NCI-H1048 (cell line): ENCODE results near the gene WNT2.
"Not testable (repeated sequence)": the region's sequence is repeated elsewhere in the genome, so short reads cannot be mapped to it uniquely, and the experiment has no call there.

Experiments
- DNase-seq: peaks from one replicate; lab custom pipeline; 2025; lab: John Stamatoyannopoulos, UW

WNT2 gene

DNA sequence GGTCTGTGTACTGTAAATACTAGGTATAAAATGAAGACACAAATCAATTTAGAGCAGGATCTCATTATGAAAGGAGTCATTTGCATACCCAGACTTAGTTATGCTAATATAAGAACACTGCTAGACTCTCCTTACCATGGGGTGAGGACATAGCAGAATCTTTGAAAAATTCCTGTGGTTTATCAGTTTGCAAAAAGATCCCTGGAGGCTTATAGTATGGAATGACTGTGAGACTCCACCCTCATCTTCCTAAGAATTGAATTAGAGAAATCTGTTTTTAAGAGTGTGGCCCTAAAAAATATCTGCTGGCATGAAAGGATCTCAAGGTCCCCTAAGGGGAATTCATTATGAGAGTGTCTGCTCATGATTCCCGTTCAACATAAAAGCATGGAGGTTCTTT, 63.2 kb downstream of the WNT2 start:
- DNase-seq, result no peak

GRCh38 chr7:117251687-117252086, 71.2 kb downstream of the WNT2 start:
- no peak for DNase-seq

GRCh38 chr7:117250801-117251200, 72.1 kb downstream of the WNT2 start:
- no peak for DNase-seq

- no peak for DNase-seq
Measured at GRCh38 chr7:117250245-117250644, 72.6 kb downstream of the WNT2 start.

DNA sequence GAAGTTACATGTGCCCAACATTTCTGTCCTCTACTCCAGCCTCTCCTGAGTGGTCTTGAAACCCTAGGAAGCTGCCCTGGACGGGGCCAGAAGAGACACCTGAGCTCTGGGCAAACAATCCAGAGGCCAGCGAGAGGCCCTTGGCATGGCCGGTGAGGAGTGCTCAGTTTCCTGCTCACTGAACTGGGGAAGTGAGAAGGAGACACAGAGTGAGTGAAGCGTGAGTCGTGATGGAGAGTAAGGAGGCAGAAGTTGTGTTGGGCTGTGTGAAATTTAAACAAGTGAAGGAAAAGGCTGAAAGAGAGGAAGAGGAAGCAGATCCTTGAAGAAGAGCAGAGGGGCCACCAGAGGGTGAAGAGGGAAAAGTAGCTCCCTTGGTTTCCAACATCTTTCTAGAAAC, 73.2 kb downstream of the WNT2 start:
- DNase-seq, result no peak

- no peak for DNase-seq
Measured at GRCh38 chr7:117248829-117249228, 74.0 kb downstream of the WNT2 start.

GRCh38 chr7:117247809-117248208, 75.0 kb downstream of the WNT2 start:
- DNase-seq, result no peak

- DNase-seq, result not testable (repeated sequence)
Measured at GRCh38 chr7:117245703-117246102, 77.2 kb downstream of the WNT2 start.

GRCh38 chr7:117243390-117243789, 79.5 kb downstream of the WNT2 start:
- DNase-seq, result no peak

- no peak for DNase-seq
Measured at GRCh38 chr7:117241088-117241487, 81.8 kb downstream of the WNT2 start.

DNA sequence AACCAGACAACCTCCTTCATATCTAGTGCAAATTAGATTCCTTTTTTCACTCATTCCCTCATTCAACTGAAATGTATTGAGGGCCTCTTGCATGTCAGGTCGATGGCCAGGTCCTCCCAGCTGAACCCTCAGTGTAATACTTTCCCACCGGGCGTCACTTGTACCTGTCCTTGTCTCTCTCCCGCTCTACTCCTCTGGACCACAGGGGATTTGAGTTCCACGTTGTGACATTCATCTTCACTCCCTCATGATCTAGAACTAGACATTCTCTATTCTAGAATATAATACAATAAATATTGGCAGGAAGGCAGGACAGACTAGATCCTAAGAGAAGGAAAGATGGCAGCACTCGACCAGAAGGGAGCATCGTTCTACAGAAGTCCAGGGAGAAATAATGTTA, 83.9 kb downstream of the WNT2 start:
- DNase-seq, result no peak

GRCh38 chr7:117238472-117238871, 84.4 kb downstream of the WNT2 start:
- no peak for DNase-seq

DNA sequence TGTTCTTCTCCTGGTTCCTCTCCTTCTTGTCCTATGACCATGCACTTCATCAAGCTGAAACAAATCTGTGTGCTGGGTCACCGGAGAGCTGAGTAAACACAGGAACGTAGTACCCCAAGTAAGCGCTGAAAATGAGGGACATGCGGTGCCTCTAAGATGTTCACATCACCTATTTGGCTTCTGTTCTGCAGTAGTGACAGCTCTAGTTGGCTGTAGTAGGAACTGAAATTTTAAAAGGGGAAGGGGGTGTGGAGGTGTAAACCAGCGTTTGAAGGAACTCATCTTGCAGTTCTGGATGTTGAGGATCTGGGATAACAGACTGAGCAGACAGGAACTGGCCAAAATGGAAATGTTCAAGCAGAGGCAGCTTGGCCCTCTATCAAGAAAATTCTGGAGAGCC, 85.2 kb downstream of the WNT2 start:
- DNase-seq, result no peak

DNA sequence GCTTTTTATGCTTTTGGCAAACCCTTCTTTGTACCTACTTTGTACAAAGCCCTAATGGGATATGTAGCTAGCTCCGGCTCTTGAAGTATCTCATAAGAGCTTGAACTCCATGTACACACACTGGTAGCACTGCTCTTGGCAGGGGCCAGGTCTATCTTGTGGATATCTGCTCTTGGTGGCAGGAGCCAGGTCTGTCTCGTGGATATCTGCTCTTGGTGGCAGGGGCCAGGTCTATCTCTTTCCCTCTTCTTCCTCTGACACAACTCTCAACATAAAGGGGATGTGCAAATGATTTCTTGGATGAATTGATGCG, 91.9 kb downstream of the WNT2 start:
- DNase-seq, result no peak

DNA sequence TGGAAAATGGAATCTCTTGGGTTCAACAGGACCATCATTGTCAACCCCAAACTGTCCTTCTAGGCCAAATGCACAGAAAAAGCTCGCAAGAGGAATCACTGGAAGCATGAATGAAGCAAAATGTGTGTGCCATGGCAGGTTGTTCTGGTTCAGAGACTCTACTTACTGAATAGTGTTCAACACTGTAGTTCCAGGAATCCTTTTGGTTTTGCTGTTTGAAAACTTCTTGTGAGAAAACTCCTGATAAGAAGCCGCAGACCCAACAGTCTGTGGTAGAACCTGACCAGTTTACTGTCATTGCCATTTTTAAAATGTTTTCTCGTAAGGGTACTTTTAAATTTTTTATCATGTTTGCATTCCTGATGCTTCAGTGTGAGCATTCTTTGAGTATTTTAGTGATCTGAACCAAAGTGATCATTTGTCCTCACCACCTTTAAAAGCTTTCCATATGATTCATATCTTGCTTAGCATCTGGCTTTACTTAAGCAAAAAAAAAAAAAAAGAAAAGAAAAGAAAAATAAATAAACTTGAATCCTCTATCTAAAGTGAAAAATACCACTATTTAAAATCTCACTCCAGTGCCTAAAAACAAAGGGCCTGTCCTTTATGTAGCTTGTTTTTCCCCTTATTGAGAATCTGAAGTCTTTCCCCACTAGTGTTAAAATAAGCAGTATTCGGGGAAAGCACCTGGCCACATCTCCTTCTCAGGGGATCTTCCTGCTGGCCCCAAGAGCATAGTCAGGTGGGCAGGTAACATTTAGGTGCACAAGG, 92.4 kb downstream of the WNT2 start:
- DNase-seq, result no peak

DNA sequence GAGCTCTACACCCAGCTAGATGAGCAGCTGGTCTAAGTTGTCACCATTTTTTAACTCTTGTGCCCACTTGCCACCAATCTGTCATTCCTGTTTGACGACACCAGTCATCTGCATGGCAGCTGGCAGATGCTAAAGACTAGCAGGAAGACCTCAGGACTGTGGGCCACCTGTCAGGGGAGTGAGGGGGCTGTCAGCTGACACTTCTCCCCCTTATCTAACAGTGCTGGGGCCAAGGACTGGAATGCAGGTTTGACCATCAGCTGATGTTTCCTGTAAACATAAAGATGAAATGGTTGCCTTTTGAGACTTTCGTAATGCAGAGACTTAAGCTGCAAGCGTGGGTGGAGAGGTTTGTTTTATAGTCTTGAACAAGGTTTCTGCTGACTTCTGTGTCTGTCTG, 93.5 kb downstream of the WNT2 start:
- no peak for DNase-seq

DNA sequence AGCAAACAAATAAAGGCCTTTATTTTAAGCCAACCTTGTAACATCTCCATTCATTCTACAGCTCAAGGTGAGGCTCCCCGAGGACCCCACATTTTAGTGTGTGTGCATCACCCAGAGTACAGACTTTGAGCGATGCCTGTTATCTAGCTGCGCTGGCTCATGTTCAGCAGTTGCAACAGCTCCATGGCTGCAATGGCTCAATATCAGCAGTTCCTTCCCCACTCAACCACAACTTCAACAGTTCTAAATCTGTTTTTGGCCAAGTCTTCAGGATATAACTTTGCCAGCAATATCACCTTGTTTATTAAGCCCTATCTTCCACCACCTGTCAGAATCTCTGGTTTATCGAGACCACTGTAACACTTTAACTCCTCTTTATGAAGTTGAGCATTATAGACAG, 95.8 kb downstream of the WNT2 start:
- DNase-seq, result no peak

GRCh38 chr7:117225536-117225935, 97.3 kb downstream of the WNT2 start:
- no peak for DNase-seq
